NK-92 (cell line): ENCODE data around the gene TEDC1.

Source experiments
- DNase-seq: peaks from one replicate; lab custom pipeline; 2025; ENCODE audit not compliant: unreplicated experiment; lab: John Stamatoyannopoulos, UW

Gene TEDC1

DNA sequence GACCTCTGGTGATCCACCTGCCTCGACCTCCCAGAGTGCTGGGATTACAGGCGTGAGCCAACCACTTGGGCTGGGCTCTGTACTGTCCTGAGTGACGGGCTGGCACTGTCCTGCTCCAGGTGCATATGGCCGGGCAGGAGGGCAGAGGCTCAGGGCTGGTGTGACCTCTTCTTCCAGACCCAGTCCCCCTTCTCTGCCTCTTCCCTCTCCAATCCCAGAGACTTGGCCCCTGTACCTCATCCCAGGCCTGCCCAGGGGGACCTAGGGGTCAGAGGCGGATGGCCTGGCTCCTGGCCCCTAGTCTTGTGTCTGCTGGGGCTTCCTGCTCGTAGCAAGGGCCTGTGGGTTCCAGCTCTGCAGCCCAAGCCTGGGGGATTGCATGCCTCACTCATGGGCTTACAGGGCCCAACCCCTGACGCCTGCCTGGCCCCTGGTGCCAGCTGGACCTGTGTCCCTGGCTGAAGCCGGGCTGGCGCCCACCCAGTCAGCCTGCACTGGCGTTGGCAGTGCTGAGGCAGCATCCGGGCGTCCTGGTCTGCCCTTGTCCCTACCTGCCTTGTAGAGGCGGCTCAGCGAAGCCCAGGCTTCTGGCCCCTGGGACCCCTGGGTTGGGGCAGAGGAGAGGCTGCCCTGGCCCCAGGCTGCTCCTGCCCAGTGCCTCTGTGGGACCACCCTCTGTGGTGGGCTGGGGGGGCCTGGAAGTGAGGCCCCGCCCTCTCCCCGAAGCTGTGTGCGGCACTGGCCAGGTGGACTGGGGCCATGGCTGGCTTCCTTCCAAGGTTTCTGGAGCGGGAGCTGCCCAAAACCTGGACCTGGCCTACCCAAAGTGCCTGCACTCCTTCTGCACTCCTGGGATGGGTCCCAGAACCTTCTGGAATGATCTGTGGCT lies 4.3 kb downstream of the TEDC1 start:
- DNase-seq, result no peak

DNA sequence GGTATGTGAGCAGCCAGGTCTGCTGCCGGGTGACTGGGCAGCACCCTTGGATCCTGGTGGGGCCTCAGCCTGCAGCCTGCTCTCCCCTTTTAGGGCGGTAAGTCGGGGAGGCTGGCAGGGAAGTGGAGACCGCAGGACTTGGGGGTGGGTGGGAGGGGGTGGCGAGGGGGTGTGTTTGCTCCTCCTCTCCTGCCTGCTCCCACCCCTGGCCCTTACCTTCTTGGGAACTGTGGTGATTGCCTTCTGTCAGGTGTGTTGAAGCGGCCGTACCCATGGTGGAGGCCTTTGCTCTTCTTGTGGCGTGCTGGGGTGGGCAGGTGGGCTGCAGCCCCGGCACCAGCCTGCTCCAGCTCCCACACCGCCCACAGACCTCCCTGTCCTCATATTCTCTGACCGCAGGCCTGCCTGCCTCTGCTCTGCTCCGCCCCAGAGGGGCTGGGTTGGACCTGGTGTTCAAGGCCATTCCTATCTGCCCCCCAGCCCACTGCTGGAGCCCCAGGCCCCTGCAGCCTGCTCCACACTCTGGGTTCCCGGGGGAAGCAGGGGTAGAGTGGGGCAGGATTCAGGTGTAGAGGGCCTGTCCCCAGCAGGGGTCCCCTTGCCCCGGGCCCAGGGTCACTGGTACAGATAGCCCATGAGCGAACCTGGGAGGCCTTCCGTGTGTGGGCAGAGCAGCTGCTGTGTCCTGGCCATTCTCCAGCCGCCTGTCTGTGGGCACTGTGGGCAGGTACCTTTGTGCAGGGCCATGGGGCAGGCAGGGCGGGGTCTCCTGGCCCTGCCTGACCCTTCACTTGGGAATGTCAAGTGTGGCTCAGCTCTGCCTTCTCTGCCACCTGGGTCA lies 5.2 kb downstream of the TEDC1 start:
- no peak for DNase-seq

DNA sequence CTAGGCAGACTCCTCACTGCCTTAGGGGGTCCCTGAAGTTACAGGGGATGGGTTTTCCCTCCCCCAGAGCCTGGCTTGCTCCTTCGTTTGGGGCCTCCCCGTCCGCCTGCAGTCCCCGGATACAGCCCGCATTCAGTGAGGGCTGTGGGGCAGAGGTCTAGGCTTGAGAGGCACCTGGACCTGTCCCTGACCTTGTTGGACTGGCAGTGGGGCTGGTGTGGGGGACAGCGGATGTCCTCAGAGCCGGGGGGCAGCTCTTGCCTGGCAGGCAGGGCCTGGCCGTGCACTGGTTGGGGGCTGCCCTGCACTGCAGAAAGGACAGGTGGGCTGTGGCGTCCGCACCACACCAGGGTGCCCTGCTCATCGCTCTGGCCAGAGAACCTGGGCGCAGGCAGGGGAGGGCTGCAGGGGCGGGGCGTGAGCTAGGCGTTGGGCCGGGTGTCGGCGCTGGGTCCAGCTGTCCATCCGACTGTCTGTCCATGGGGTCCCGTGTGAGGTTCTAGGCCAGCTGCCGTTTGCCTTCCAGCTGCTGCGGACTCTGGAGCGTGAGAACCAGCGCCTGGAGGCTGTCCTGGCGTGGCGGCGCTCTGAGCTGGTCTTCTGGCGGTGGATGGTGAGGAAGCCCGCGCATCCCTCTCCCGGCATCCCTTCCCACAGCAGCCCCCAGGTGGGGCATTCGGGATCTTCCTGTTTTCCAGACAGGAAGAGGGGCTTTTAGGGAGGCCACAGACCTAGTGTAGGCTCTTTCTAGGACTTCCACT lies 6.0 kb downstream of the TEDC1 start:
- no peak for DNase-seq

DNA sequence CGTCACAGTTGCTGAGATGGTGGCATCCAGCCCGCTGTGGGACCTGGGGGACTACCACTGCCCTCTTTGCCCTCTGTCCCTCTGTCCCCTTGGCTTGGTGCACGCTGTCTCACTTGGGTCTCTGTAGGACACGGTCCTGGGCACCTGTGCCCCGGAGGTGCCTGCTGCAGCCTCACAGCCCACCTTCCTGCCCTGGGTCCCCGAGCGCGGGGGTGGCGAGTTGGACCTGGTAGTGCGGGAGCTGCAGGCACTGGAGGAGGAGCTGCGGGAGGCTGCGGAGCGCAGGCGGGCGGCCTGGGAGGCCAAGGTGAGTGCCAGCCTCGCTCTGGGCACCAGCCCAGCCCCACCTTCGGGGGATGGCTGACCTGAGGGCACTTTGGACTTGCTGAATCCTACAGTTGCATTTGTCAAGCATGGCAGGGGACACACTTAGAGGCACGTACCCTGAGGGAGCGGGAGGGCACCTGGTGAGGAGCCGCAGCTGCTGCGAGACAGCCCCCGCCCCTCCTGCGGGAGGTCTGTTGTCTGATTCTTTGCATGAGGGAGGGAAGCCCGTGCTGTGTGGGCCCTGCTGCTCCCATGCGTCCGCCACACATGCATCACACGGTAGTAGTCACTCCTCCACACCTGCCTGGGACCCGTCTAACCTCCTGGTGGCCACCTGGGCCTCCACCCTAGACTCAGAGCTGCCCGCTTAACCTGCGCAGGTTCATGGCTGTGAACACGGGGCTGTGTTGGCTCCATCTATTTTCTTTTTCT lies 6.8 kb downstream of the TEDC1 start:
- no peak for DNase-seq

DNA sequence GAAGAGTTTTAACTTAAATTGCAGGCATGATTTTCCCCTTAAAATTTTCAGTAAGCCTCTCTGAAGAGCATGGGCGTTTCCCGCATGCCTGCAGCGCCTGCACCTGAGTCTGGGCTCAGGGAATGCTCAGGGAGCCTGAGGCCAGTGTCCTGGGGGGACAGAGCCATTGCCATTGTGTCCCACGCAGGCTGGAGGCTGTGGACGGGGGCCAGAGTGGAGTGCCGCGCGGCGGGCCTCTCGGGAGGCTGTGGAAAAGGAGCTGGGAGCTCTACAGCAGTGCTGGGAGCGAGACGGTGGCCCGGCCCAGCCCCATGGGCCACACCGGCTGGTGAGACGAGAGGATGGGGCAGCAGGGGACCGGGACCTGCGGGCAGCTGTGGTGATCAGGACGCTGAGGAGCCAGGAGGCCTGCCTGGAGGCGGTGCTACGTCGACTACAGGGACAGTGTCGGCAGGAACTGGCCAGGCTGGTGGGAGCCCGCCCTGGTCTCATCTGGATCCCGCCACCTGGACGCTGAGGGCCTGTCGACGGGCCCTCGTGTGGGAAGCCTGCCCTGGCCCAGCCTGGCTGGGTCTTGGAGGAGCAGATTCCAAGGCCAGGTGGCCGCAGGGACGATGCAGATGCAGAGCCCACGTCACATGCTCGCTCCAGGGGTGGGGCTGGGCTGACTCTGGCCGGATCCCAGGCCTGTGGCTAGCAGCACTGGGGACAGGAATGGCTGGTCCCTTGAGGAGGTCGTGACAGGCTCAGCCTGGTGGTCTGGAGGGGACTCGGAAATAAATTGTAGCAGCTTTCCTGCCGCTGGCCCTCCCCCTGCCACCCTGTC lies 7.6 kb downstream of the TEDC1 start:
- DNase-seq, result no peak

DNA sequence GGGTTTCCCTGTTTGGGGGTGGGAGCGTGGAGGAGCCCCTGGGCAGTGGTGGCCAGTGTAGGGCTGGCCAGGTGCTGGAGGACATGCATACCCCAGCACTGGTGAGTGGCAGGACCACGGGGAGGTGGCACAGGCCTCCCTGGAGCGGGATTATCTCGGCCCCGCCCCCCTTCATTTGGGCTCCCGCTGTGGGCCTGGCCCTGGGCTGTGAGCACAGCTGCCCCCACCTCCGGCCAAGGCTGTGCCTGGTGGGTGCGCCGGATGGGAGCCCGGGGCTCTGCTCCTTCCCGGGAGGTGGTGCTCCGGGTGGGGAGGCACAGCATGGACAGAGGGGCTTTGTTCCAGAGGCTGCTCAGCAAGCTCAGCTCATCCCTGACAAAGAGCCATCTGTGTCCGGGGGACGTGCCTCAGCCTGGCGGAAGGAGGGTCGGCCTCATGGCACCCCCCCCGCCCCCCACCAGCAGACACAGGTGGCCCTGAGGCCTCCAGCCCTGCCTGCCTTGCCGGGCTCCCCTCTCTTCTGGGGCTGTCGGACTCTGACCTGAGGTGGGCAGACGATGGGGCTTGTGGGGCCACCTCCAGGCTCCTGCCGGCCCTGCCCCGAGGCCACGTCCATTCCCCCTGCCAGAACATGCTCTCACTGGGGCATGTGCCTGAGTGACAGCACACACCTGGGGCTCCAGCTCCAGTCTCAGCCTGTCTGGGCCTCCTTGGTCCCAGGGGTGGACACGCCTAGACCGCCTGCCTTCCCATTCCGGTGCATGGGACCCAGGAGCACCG lies 8.4 kb downstream of the TEDC1 start:
- DNase-seq, result no peak

DNA sequence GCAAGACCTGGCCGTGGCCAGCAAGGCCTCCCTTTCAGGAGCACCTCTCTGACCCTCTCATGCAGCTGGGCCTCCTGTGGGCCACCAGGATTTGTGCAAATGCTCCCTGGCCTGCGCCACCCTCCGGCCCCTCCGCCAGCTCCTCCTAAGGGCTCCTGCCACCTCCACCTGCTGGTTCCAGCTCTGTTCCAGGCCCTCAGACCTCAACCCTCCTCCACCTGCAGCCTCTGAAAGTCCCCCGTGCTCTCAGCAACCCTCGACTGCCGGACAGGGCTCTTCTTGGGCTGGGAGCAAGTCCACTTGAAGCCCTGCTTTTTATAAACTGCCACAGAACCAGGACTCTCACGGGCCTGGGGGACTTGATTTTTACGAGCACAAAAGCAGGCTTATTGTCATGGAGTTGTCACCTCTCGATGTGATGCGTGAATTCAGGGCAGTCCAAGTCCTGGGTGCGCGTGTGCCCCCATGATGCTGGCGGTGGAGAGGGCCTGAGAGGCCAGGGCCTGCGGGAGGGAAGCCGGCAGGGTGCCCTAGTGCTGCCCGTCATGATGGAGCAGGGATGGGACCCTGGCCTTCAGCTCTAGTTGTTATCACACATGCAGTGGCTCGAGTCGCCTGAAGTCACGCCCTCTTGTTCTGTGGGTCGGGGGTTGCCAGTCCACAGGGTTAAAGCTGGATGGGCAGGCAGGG lies 9.1 kb downstream of the TEDC1 start:
- no peak for DNase-seq

DNA sequence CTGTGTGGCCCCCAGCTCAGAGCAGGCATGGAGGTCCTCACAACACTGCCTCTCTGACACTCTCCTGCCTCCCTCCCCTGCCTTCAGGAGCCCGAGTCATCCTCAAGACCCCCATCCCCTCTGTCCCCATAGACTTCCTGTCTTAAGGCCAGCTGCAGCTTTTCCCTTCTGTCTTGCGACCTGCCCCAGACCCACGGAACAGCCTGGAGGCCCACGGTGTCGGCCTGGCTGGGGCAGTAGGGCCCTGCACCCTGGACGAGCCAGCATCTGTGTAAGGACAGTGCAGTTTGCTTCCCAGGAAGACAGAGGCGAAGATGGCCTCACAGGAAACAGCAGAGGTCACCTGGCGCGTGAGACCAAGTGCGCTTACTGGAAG lies 9.7 kb downstream of the TEDC1 start:
- DNase-seq, result no peak

DNA sequence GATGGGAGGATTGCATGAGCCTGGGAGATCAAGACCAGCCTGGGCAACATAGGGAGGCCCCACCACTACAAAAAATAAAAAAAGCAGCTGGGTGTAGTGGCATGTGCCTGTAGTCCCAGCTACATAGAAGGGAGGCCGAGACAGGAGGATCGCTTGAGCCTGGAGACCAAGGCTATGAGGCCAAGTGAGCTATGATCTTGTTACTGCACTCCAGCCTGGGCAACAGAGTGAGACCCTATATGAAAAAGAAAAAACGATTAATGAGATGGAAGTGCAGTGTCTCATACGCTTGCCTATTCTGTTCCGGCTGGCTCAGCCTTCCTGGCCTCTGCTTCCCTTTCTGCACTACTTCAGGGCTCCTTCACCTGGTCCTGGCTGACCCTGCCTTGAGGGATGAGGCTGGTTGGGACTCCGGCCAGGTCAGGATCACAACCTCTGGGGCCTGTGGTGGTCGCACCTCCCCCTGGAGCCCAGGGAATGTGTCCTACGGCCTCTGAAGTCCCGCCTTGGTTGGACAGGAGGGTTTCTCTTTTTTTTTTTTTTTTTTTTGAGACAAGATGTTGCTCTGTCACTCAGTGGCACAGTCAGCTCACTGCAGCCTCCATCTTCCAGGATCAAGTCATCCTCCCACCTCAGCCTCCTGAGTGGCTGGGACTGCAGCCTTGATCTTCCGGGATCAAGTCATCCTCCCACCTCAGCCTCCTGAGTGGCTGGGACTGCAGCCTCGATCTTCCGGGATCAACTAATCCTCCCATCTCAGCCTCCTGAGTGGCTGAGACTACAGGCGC lies 10.7 kb downstream of the TEDC1 start:
- no peak for DNase-seq

DNA sequence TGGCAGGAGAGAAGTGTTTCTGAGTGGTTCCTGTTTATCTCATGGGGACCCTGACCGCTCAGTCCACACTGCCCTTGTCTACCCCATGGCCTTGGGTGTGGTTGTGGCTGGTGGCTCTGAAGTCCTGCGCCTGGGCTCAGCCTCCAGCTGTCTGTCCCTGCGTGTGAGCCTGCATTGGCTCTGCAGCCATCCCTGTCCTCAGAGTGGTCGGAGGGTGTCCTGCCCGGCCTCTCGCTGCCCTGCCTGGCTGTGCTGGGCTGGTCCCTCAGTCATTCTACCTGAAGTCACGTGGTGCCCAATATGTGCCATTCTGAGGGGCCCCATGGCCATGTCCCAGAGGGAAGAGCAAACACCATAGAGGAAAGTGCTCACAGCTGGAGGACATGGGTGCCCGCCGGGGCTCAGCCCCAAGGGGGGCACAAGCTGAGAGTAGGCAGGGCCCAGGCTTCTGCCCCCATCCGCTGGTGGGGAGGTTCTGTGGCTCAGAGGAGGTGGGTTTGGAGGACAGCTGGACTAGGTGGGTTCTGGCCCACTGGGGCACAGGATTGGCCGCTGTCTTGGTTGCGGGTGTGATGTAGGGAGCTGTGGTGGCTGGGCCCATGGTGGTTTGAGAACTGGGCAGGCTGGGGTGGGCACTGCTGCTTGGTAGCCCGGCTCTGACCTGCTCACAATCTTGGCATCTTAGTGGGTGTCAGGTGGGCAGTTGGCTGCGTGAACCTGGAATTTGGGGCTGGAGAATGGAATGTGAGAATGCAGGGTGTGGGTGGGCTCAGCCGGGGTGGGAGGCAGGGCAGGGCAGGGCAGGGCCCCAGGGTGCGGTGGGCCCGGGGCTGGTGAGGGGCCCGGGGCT lies 11.6 kb downstream of the TEDC1 start:
- no peak for DNase-seq

DNA sequence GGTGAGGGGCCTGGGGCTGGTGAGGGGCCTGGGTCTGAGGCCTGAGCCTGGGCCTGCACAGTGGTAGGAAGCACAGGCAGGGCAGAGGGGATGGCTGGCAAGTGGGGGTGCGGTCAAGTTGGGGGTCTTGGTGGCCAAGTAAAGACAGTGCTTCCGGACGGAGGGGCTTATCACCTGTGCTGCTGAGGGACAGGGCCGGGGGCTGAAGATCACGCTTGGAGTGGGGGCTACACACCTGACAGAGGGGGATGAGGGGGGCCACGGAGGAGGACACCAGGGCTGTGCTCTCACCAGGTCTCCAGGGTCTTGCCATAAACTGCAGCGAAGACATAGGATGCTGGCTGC lies 12.2 kb downstream of the TEDC1 start:
- DNase-seq, result no peak

DNA sequence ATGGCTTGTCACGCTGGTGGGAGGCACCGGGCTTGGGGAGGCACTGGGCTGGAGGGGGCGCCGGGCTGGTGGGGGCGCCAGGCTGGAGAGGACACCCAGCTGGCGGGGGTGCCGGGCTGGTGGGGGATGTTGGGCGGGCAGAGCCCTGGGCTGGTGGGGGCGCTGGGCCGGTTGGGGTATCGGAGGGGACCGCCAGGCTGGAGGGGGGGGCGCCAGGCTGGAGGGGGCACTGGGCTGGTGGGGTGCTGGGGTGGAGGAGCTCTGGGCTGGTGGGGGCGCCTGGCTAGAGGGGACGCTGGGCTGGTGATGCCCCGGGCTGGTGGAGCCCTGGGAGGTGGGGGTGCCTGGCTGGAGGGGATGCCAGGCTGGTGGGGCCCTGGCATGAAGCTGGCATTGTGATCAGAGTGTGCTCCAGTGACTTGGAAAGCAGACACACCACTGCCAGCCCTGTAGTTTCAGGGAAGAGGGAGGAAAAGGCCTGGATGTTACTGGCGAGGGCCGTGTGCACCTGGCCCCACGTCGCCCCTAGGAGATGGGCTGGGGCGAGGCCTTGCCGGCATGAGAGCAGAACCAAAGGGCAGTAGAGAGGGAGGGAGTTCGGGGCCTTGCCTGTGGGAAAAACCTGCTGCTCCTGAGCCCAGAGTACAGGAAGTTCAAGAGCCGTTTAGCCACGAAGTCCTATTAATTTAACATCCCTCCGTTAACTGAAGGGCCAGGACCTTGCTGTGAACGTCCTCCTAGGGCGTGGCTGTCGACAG lies 13.1 kb downstream of the TEDC1 start:
- DNase-seq, result no peak

DNA sequence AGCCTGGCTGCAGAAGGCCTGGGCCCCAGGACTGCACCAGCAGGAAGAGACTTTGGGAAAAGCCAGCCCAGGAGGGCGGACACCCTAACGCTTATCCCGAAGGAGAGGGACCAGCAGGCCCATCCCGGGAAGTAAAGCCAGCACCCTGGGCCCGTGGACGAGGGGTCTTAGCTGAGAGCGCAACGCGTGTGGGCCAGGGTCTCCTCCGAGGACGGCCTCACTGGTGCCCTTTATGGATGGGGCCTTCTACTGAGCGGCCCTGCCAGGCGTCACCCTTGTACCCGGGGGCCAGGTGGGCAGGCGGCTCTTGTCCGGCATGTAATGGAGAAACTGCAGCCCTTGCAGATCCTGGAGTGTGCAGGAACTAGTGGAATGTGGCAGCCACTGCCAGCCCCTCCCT lies 14.1 kb downstream of the TEDC1 start:
- DNase-seq, result no peak

DNA sequence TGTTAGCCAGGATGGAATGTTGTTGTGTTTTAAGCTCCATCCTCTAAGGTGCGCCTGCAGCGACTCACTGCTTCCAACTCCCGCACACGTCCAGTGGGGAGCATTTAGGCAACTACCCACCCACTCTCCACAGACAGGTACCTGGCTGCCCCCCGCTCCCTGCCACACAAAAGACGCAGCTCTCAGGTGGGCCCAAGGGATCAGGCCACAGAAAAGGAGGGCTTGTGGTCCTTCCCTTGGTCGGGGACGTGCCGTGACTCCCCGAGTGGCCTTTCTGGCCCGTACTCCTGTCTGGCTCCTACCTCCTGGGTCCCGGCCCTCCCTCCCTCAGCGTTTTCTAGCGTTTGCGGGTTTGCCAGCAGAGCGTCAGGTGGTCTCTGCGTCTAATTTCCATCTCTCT lies 16.2 kb downstream of the TEDC1 start:
- no peak for DNase-seq

DNA sequence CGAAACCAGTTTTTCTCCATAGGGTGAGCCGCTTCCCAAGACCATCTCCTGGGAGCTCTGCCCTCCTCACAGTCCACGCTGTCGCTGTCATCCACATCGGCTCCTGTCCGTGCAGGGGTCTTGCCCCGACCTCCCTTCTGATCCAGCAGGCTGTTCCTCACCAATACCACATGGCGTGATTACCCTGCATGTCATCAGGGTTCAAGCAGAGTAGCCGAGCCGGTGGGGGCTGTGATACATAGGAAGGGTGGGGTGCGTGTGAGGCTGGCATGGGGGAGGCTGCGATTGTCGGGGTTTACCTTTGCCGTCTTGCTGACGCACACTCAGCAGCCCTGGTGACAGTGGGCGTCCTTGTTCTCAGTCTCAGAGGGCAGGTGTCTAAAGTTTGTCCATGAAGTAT lies 17.0 kb downstream of the TEDC1 start:
- no peak for DNase-seq

DNA sequence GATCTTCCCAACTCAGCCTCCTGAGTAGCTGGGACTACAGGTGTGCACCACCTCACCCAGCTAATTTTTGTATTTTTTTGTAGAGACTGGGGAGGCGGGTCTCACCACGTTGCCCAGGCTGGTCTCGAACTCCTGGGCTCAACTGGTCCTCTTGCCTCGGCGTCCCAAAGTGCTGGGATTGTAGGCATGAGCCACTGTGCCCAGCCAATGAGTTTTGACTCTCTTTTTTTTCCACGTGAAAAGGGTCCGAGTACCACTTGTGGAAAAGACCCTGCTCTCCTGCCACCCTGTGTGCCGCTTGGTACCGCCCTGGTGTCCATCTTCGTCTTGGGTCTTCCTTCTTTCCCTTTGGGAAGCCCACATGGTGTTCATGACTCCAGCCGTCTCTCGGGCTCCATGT lies 17.6 kb downstream of the TEDC1 start:
- DNase-seq, result no peak
